ENCODE measurements around the gene TADA2B. TPM values are rescaled to one million over a fixed set of nuclear protein-coding genes. Genes with fewer than 3 reads are reported as not detected.

The TADA2B gene
- total and polyA plus RNA-seq, 2 donors (not counting 1 experiment from before 2014, with no cell fraction given): 13.6 to 38.5 TPM

DNA sequence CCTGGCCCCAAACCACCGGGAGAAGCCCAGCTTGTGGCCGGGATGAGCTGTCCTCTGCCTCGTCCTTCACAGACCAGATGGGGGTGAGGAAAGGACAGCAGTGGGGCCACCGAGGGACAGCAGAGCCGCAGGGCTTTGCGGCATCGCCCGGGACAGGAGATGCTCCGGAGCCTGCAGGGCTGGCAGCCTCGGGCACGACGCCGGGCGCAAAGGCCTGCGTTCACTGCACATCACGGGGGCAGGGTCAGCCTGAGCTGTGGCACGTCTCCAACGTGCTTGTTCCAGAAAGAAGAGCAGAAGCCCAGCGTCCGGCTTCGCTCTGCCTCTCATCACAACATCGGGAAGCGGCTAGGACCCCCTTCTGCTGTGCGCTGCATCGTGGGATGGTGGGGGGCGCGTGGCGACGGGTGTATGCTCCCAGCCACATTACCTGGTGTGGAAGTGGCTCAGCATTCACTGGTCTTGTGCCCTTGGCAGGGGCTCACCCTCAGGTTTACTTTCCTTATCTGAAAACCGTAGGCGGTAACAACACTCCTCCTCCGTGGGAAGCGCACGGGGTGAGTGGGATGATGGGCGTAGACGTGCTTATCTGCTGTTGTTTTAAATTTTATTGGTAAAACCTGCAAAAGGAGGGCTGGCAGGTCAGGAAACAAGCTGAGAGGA, 7.4 kb downstream of the TADA2B start:
- POLR2A ChIA-PET: no interaction called here
- WGBS (ENCODE audit: insufficient coverage): 96% methylated on average over 34 of the region's 36 CpGs

DNA sequence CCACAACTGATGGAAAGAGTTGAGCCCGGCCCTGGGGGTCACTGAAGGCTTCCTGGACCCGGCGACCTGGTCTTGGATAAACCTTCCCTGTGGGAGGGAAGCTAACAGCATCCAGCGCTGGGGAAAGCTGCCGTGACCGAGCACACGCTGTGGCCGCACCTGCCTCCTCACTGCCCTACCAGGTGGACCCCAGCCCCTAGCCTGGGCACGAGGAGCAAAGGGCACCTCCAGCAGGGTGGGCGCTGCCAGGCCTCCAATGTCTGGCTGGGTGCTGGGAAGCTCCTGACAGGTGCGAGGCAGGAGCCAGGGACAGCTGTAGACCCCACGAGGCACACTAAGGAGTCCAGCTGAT, 7.9 kb downstream of the TADA2B start:
- POLR2A ChIA-PET: interaction anchor here (0.7 kb wide), 1 partner anchor 392 kb away, joined by 4 read pairs; no protein-coding TSS in a partner anchor
- Mint-ChIP-seq H3K27ac (no peak overlapping the region), H3K9me3 (ENCODE audit: insufficient read depth) (no peaks in the 10 kb centered on the region), H3K4me3 (no peak overlapping the region), H3K27me3 (no peaks in the 10 kb centered on the region), H3K4me1 (peaks cover 34% of the 10 kb centered on the region)
- WGBS (ENCODE audit: insufficient coverage): 95% methylated on average over 12 of the region's 12 CpGs
- Histone ChIP-seq H3K27ac (ENCODE audit: low read length in 2 of 2) (no peak overlapping the region), H3K27me3 (replicated peaks in 1 of 4; ENCODE audit: control extremely low read depth in 1 of 4, control insufficient read depth in 3 of 4, insufficient read depth in 4 of 4, low read length in 3 of 4) (no peaks in the 10 kb centered on the region), H3K9me3 (ENCODE audit: control extremely low read depth in 1 of 3, control insufficient read depth in 2 of 3, insufficient read depth in 1 of 3, low read length in 2 of 3) (no peaks in the 10 kb centered on the region), H3K36me3 (replicated peaks in 1 of 2; ENCODE audit: control extremely low read depth in 1 of 2, control insufficient read depth in 1 of 2, extremely low read depth in 1 of 2, insufficient read depth in 2 of 2, low read length in 1 of 2) (peaks cover 3 to 49% of the 10 kb centered on the region in 2 experiments), H3K79me2 (ENCODE audit: control insufficient read depth, insufficient read depth, low read length) (peaks cover 99% of the 10 kb centered on the region), H3K4me3 (ENCODE audit: control extremely low read depth in 1 of 5, extremely low read depth in 1 of 5, insufficient read depth in 1 of 5, low read depth in 2 of 5, low read length in 4 of 5) (no peak overlapping the region), H2AFZ (ENCODE audit: insufficient read depth, low read depth, low read length, poor library complexity, severe bottlenecking) (no peak overlapping the region), H4K20me1 (ENCODE audit: control insufficient read depth, insufficient read depth, low read length, poor library complexity, severe bottlenecking) (peaks cover 97% of the 10 kb centered on the region), H3K9ac (ENCODE audit: low read length) (no peak overlapping the region), H3K4me2 (replicated peaks; ENCODE audit: low read depth, low read length, poor library complexity, severe bottlenecking) (no peak overlapping the region), H3K4me1 (ENCODE audit: control insufficient read depth in 2 of 2, insufficient read depth in 2 of 2, low read length in 2 of 2) (peaks cover 7 to 23% of the 10 kb centered on the region in 2 donors)
- ATAC-seq (ENCODE audit: low read depth) (no peak), DNase-seq (no peak)
- TF ChIP-seq, protein P1, sequence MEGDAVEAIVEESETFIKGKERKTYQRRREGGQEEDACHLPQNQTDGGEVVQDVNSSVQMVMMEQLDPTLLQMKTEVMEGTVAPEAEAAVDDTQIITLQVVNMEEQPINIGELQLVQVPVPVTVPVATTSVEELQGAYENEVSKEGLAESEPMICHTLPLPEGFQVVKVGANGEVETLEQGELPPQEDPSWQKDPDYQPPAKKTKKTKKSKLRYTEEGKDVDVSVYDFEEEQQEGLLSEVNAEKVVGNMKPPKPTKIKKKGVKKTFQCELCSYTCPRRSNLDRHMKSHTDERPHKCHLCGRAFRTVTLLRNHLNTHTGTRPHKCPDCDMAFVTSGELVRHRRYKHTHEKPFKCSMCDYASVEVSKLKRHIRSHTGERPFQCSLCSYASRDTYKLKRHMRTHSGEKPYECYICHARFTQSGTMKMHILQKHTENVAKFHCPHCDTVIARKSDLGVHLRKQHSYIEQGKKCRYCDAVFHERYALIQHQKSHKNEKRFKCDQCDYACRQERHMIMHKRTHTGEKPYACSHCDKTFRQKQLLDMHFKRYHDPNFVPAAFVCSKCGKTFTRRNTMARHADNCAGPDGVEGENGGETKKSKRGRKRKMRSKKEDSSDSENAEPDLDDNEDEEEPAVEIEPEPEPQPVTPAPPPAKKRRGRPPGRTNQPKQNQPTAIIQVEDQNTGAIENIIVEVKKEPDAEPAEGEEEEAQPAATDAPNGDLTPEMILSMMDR (IDR thresholded peaks at IDR 0.05): no peak
- no peak for TF ChIP-seq EZH2 (IDR thresholded peaks at IDR 0.05; ENCODE audit: borderline replicate concordance, insufficient read depth, low read depth, low read length, poor library complexity, severe bottlenecking)
- CTCF ChIA-PET: no interaction called here
- intact Hi-C loops (cut with micrococcal nuclease): no loop called here

More for the DNA sequence above, 7.4 kb downstream of the TADA2B start:
- intact Hi-C loops (cut with micrococcal nuclease): no loop called here
- peaks cover 12 to 28% of the 10 kb centered on the region in 2 donors for H3K4me1 ChIP-seq (ENCODE audit: control insufficient read depth in 2 of 2, insufficient read depth in 2 of 2, low read length in 2 of 2)
- Mint-ChIP-seq H3K4me1 (peaks cover 39% of the 10 kb centered on the region), H3K27ac (no peak overlapping the region), H3K27me3 (no peaks in the 10 kb centered on the region), H3K4me3 (no peak overlapping the region), H3K9me3 (ENCODE audit: insufficient read depth) (no peaks in the 10 kb centered on the region)
- peaks cover 97% of the 10 kb centered on the region for H4K20me1 ChIP-seq (ENCODE audit: control insufficient read depth, insufficient read depth, low read length, poor library complexity, severe bottlenecking)
- no peak overlapping the region for H3K4me3 ChIP-seq (ENCODE audit: control extremely low read depth in 1 of 5, extremely low read depth in 1 of 5, insufficient read depth in 1 of 5, low read depth in 2 of 5, low read length in 4 of 5)
- CTCF ChIA-PET: no interaction called here
- H2AFZ ChIP-seq (ENCODE audit: insufficient read depth, low read depth, low read length, poor library complexity, severe bottlenecking): no peak overlapping the region
- H3K79me2 ChIP-seq (ENCODE audit: control insufficient read depth, insufficient read depth, low read length): peaks cover 99% of the 10 kb centered on the region
- ATAC-seq (ENCODE audit: low read depth): no peak
- no peak overlapping the region for H3K27ac ChIP-seq (ENCODE audit: low read length in 2 of 2)
- DNase-seq: no peak
- H3K4me2 ChIP-seq (replicated peaks; ENCODE audit: low read depth, low read length, poor library complexity, severe bottlenecking): no peak overlapping the region
- H3K9me3 ChIP-seq (ENCODE audit: control extremely low read depth in 1 of 3, control insufficient read depth in 2 of 3, insufficient read depth in 1 of 3, low read length in 2 of 3): no peaks in the 10 kb centered on the region
- peaks cover 3 to 45% of the 10 kb centered on the region in 2 experiments for H3K36me3 ChIP-seq (replicated peaks in 1 of 2; ENCODE audit: control extremely low read depth in 1 of 2, control insufficient read depth in 1 of 2, extremely low read depth in 1 of 2, insufficient read depth in 2 of 2, low read length in 1 of 2)
- H3K27me3 ChIP-seq (replicated peaks in 1 of 4; ENCODE audit: control extremely low read depth in 1 of 4, control insufficient read depth in 3 of 4, insufficient read depth in 4 of 4, low read length in 3 of 4): no peaks in the 10 kb centered on the region
- TF ChIP-seq, protein P1 (IDR thresholded peaks at IDR 0.05): no peak
- TF ChIP-seq EZH2 (IDR thresholded peaks at IDR 0.05; ENCODE audit: borderline replicate concordance, insufficient read depth, low read depth, low read length, poor library complexity, severe bottlenecking): no peak
- no peak overlapping the region for H3K9ac ChIP-seq (ENCODE audit: low read length)

Measured in B cell (primary cell).